NCI-H2227 (cell line): ENCODE results near the gene ZNF319.

ENCODE experiments used
- DNase-seq: peaks from one replicate; lab custom pipeline; 2025; ENCODE audit not compliant: unreplicated experiment; lab: John Stamatoyannopoulos, UW

Gene ZNF319

DNA sequence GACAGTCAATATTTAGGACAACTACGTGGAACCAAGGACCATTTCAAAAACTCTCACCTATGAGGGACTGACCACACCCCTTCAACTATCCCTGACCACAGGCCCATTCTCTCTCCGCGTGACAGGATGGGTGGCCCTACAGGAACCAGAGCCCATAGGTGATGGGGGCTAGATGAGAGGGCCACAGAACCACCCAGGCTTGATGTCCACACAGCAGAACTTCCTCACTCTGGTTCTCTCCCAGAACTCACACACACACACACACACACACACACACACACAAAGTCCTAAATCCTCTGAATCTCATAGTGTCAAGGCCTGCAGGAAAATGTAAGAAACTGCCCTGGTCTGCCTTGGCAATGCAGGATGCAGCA is 1.5 kb downstream of the ZNF319 start:
- no peak for DNase-seq

DNA sequence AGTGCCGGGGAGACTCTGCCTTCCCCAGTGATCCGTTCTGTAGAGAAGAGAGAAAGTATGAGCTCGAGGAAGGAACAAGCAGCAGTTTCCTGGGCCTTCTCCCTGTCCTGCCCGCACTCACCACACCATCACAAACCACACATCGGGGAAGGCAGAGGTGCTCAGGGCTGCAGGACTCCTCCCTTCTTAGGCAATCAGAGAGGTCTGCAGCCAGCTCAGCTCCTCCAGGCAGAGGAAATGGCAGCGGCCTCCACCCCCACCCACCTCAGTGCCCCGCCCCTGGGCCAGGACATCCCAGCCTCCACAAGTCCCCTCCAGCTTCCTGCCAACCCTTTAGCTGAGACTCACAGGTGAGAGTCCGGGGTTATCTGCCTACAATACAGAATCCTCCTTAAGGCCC is 2.0 kb downstream of the ZNF319 start:
- no peak for DNase-seq

DNA sequence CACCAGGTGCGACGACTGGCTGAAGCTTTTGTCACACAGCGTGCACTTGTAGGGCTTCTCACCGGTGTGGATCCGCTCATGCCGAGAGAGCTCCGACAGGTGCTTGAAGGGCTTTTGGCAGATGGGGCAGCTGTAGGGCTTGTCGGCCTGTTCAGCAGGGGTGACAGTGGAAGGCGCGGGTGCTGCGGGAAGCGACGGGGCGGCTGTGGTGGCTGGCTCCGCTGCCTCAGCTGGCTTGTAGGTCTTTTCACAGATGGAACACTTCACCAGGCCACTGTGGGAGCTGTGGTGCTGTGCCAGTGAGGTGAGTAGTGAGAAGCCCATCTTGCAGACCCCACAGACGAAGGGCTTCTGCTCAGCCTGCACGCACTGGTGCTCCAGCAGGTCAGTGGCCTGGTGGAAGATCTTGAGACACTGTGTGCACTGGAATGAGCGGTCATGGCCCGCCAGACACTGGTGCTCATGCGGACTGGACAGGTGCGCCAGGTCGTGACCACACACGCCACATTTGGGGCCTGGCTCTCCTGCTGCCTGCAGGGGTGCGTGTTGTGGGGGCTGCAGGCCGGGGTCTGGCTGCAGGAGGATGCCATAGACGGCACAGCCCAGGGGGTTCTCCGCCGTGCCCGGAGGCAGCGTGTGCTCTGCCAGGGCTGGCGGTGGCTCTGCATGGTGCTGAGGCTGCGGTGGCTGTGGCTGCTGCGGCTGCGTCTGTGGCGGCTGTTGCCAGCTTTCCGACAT is 2.8 kb downstream of the ZNF319 start:
- no peak for DNase-seq

DNA sequence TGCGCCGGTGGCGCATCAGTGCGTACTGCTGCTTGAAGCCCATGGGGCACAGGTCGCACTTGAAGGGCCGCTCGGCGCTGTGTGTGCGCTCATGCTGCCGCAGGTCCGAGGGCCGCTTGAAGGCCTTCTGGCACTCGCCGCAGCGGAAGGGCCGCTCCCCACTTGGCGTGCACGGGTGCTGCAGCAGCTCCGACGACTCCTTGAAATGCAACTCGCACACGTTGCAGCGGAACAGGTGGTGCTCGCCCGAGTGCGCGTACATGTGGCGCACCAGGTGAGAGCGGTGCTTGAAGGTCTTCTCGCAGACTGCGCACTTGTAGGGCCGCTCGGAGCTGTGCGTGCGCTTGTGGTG is 3.3 kb downstream of the ZNF319 start:
- no peak for DNase-seq

DNA sequence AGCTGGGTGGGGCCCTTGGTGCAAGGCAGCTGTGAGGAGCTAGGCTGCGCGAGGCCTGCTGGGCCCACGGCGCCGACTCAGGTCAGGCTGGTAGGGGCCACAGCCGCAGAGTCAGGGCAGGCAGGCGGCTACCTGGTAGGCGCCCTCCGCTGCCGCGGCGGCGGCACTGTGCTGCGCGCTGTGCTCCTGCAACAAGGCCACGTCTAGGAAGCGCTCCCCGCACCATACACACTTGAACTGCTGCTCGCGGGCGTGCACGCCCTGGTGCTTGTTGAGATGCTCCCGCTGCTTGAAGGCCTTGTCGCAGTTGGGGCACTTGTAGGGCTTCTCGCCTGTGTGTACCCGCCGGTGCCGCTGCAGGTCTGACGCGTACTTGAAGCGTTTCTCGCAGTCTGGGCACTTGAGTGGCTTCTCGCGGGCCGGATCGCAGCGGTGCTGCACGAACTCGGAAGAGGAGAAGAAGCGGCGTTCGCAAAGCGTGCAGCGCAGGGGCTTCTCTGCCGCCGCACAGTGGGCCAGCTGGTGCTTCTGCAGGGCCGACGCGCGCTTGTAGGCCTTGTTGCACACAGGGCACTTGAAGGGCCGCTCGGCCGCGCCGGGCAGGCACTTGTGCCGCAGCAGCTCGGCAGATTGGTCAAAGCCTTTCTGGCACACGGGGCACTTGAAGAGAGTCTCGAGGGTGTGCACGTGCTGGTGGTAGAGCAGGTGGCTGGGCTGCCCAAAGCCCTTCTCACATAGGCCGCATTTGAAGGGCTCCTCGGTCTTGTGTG is 3.9 kb downstream of the ZNF319 start:
- DNase-seq = no peak

DNA sequence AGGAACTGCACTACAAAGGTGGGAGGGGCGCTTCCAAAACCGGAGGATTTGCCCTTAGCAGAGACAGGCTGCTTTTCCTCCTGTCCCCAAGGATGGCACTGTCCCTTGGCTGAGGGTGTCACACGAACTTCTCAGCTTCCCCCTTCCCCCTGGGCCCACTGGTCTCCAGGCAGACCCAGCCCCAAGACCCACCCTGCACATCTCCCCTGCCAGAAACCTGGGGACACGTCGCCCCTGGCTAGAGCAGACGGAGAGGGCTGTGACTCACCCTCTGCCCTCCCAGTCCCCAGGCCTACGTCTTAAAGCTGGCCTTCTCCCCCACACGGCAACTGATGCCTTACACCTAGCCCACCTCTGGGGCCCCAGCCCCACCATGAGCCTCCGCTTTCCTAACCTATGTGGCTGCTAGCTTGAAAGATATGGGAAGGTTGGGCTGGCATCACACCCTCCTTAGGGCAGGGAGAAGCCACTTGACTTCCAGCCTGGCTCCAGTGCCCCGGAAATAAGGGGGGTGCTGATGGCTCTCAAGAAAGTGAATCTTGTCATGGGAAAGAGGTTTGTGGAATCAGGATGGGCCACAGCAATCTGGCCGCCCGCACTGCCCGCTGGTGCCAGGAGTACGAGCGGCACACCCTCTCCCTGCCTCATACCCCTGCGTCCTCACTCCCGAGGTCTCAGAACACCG is 4.6 kb downstream of the ZNF319 start:
- no peak for DNase-seq

DNA sequence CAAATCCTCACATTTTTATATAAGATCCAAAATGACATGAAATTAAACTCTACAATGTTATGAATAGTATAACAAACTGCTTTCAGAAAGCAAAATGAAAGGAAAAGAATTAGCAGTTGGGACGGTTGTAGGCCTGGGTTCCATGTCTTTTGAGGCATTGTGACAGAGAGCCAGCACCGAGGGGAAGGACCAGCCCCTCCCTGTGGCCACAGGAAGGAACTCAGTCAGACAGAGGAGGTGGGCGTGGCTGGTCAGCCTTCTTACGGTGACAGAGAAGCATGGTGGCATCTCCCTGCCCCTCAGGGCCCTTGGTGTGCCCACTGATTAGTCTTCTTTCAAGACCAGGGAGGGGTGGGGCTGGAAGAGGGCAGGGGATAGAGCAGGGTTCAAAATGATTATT is 5.7 kb downstream of the ZNF319 start:
- DNase-seq = peak; percentile 61

DNA sequence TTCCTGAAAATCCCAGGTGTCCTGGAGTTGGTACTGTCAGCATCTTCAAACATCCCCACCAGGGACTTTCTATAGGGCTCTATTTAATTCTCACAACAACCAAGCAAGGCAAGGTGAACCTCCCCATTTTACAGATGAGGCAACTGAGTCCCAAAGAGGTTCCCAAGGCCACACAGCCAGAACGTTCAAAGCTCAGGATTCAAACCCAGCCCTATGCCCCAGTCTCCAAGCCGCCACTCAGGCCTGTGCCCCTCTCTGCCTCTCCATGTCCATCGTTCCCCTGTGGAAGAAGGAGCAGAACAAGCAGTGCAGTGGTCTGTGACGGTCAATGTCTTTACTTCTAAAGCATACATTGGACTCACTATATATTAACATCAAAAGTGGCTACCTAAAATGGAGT is 6.1 kb downstream of the ZNF319 start:
- no peak for DNase-seq

DNA sequence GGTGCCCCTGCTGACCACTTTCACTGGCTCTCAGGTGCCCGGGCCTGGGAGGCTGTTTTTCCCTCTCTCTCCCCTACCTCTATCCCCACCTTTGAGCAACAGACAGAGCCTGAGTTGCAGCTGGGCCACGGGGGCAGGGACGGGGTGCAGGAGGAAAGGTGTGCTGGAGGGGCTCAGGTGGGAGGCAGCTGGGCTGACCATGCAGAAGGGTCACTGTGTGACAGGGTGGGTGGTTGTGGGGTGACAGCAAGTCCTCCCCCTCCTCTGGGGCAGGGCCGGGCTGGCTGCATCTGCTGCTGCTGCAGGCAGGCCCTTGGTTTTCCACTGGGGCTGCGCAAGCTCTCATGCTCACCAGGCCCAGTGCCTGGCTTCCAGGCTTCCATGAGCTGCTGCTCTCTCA is 6.6 kb downstream of the ZNF319 start:
- no peak for DNase-seq

DNA sequence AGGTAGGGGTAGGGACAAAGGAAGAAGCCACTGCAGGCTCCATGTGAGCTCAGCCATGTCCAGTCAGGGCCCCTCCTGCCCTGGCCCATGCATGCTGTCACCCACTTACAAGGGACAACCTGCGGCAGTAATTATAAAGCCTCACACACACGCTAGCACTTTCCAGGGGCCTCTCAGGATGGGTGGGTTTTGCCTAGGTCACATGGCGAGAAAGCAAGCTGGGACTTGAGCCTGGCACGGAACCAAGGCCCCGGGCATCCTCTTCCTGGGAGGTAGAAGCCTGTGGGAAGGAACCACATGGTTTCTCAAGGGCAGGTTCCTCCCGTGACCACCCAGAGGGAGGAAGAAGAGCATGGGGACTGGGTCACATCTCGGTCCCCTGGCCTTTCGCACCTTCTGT is 7.0 kb downstream of the ZNF319 start:
- DNase-seq = no peak

DNA sequence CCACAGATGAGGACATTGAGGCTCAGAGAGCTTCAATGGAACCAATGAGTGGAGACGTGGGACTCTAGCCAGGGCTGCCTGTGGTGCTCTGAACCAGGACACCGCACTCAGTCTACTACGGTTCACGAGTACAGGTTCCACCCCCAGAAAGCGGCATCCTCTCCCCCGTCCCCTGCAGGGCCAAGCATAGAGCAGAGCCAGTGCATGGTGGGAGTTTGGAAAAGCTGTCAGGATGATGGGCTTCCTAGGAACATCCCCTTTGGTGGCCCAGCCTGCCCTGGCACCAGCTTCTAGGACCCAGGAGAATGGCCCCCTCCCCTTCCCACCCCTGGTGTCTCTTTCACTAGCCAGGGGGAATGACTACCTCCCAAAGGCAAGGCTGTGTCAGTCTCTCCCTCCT is 8.4 kb downstream of the ZNF319 start:
- no peak for DNase-seq

DNA sequence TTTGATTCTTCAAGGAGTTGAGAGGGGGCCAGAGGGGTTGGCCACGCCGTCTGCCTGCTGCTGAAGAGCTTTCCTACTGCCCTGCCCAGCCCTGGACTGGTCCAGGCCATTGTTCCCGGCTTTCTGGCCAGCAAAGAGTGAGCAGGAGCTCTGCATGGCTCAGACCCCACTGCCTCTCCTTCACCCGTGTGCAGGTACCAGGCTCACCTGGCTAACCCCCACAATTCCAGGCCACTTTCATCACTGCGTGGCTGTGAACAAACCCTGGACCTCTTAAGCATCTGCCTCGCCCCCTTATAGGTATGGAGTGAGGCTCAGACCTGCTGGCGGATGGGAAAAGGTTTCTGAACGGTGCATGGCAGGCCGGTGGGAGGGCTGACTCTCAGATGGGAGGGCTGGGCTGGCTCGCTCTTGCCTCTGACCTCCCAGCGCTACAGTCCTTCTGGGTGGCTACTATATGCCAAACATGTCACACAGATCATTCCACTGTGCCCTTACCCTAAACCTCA is 8.9 kb downstream of the ZNF319 start:
- no peak for DNase-seq

DNA sequence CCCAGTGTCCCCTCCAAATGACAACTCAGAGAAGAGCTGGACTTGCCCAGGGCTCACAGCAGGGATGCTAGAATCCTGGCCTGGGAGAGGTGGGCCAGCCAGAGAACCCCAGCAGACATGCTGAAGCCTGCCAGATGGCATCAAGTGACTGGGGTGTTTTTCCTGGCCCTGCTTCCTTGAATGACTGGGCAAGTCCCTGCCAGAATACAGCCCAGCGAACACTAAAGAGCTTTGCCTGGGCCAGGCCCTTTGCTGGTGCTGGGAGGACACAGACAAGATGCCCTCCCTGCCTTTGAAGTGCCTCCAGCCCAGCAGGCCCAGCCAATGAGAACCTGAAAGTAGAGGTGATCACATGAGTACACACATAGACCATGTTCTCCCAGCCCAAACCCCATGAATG is 11.5 kb downstream of the ZNF319 start:
- DNase-seq = no peak

DNA sequence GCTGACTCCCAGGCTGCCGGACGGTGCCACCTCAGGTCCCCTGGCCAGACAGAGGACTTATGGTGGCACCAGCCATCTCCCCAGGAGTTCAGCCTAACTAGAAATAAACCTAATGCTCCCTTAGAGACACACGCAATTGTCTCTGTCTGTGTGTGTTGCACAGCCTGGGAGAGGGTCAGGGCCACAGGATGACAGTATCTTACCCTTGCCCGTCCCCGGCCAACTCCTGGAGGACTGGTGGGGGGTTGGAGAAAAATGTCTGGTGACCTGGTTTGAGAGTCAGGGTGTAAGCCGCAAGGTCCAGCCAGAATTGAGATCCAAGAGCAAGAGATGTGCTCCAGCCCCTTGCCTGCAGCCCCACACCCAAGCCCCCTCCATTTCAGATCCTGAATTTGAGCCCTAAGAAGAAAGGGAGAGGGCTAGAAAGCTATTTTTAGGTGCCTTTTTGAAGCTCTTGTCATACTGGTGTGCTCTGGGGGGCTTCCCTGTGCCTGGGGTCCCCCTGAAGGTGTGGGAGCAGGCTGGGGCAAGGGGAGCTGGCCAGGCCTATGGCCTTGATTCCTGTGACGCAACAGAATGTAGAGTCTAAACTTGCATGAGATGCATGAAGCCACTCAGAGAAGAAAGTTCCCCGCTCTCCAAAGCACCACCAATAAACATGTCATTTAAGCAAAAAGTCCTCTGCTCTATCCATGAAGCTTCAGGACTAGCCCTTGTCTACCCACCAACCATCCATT is 12.9 kb downstream of the ZNF319 start:
- DNase-seq = no peak

DNA sequence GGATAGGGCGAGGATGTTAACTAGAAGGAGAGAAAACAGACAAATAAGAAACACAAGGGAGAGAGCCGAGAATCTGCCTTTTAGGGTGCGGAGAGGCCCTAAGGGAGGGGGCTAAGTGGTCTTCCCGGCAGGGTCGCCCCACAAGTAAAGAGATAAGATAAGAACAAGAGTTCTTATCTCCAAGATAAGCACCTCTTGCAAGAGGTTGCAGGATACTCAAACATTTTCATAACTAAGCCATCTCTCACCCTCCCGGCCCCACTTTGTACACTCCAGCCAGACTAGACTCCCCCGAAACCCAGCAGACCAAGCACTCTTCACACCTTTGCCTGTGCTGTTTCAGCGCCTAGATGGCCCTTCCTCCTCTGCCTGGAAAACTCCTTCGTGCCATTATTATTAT is 14.3 kb downstream of the ZNF319 start:
- no peak for DNase-seq

DNA sequence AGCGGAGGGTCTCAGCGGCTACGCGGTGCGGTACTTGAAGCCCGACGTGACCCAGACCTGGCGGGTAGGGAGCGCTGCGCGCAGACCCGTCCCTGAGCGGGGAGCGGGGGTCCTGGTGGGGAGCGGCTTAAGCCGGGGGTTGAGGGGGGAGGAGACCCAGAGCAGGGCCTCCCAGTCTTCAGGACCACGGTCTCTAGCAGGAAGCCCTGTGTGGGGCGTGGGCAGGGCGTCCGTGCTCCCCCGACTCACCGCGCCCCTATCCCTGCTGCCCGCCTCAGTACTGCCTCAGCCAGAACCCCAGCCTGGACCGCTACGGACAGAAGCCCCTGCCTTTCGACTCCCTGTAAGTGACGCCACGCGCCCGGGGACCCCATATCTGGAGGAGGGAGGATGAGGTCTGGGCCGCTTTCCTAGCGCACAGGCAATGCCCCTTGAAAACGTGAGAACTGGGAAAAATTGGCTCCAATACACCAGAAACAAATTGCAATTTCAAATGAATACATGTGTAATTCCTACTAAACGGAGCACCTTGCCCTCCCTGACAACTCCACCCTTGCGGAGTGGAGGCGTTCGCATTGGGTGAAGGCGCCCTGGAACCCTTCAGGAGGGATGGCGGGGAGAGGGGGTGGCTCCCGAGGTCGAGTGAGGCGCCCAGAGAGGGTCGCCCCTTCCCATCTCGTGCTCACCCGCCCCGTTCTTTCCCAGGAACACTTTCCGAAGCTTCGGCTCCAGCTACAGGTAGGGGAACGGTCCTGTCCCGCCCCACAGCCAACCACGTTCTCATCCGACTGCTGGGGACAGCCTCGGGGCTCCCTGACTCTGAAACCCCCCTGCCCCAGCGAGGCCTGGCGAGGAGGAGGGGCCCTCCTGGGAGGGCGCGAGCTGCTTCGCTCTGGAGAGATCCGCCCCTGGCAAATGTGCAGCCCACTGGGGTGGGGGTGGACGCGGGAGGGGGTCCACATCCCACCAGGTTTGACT is 15.0 kb downstream of the ZNF319 start:
- peak; percentile 65 for DNase-seq

DNA sequence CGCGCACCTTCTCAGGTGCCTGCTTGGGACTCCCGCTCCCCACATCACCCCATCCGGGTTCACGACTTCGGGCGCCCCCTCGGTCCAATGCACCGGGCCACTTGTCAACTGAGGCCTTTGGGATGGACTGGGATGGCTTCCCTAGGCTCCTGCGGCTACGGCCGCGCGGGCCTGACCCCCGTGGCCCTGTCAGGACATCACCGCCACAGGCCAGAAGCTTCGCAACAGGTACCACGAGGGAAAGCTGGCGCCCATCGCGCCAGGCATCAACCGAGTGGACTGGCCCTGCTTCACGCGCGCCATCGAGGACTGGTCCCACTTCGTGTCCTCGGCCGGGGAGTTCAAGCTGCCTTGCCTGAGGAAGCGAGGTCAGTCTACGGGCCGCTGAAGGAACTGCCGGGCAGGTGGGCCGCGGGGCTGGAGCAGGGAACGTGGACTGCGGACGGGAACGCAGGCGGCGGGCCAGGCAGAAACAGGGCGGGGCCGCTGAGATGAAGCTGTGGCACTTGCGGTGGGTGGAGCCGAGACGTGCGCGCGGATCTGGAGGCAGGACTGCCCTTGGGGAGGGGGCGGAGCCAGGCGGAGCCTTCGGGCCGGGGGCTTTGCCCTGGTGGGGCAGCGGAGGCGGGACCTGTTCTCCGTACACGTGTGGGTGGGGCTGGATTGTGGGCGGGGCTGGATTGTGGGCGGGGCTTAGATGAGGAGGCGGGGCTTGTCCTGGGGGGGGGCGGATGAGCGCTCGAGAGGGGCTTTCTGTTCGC is 15.8 kb downstream of the ZNF319 start:
- peak; percentile 94 for DNase-seq

DNA sequence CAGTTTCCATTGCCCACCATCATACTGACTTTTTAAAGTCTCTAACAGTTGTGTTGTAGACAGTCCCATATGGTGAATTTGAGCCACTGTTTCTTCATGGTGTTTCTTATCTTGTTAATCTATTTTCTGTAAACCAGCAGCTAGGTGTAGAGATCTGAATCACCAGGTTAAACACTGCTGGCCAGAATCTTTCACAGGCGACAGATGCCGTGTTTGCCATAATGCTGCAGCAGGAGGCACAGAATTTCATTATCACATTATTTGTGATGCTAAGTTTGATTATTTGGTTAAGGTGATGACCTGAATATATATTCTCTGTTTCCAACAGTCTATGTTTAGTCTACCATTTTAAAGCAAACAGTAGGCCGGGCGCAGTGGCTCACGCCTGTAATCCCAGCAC is 18.1 kb downstream of the ZNF319 start:
- no peak for DNase-seq

DNA sequence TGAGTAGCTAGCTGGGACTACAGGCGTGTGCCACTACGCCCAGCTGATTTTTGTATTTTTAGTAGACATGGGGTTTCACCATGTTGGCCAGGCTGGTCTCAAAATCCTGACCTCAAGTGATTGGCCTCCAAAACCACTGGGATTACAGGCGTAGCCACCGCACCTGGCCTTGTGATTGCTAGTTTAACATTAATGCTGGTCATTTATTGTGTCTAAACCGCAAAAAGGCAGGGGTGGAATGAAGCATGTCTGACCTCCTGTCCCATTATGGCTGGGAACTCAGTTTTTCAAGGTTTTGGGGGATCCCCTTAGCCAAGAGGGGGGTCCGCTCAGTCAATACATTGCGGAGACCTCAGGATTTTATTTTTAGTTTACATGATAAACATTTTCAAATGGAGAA is 18.8 kb downstream of the ZNF319 start:
- no peak for DNase-seq
